Activated CD8-positive, alpha-beta memory T cell treated with anti-CD3 and anti-CD28 coated beads, Interleukin-2, amount 50 U/mL, for 1 hour (primary cell): ENCODE data around the gene TSPEAR.

Experiments
- DNase-seq: peaks from one replicate; pipeline ENCODE4 v3.0.0-alpha.2; 2020; ENCODE audit errors: extremely low read depth

TSPEAR gene

DNA sequence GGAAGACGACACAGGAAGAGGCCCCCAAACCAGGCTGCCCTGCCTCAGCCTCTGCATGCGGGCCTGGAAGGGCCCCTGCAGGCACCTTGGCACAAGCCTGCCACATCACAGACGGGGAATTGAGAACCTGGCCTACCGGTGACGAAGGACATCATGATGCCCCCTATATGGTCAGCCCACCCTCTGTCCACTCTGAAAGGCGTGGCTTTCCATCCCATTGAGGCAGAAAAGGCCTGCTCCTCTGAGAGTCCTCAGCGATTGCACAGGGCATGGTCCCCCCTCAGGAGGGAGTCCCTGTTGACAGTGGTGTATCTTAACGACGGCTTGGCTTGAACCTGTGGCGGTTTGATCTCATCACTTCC is 182.8 kb downstream of the TSPEAR start:
- DNase-seq: no peak

- no peak for DNase-seq
Observed at GRCh38 chr21:44527983-44528633, 183.3 kb downstream of the TSPEAR start.

DNA sequence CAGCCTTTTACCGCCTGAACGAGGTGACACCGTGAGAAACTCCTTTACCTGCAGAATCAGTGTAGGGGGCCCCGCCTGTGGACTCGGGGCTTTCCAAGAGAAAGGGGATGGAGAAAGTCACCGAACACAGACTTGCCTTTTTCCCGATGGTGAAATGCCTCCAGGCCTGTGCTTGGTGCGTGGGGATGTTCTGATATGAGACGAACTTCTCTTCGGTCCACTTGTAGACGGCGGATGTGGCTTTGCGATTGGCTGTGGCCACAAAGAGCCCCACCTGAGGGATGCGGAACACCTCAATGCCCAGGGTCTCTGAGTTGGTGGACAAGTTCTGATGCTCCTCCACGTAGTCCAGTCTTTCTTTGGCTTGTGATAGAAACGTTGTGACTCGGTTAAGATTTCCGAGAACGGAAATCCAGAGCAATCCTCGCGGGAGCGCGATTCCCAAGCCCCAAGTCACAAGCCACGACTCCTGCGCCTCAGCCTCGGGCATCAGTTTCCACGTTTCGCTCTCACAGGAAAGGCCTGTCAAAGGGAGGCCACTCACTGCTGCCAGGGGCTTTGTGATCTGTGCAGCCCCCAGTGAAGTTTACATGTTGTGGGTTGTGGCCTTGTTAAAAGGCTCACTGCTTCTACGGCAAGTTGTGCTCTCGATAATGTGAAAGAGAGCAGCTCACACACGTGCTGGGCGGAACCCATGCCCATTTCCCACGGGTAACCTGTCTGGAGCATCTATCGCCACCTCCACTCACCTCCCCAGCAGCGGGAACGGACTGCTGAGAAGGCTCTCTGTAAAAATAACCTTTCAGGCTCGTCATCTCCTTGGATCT is 184.0 kb downstream of the TSPEAR start:
- DNase-seq: no peak

DNA sequence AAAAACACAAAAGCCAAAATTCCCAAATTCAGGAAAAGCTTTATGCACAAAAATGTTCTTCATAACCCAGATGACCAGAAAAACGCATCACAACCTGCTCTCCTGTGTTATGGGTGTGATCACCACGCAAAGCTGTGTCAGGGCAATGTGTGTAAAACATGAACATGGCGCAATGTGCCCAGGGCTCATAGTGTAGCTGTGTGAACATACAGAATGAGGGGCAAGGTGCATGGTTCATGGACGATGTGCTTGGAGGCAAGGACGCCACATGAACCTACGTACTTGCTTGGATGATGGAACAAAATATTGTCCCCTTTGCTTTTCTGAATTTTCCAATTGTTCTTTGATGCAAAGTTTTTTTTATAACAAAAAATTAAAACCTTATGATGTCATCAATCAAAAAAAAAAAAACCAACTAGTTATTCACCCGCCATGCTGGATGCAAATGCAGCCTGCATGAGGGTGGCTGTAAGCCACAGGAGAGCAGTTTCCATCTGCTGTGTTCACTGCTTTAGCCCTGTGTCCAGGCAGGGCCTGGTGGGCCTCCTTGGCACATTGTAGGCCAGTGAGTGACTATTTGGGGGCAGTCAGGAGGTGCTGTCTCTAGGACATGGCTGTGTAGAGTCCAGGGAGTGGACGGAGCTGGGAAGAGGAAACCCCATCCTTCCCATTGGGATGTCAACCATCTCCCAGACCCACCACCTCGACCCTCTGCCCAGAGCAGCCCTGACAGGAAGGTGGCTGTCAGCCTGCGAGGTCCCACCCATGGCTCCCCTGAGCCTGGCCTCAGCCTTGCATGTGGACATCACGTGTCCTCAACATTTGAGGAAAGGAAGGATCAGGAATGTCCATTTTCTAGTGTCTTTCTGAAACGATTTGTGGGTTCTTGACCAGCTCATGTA is 185.0 kb downstream of the TSPEAR start:
- no peak for DNase-seq

GRCh38 chr21:44525391-44526095 is 185.8 kb downstream of the TSPEAR start:
- DNase-seq: no peak

DNA sequence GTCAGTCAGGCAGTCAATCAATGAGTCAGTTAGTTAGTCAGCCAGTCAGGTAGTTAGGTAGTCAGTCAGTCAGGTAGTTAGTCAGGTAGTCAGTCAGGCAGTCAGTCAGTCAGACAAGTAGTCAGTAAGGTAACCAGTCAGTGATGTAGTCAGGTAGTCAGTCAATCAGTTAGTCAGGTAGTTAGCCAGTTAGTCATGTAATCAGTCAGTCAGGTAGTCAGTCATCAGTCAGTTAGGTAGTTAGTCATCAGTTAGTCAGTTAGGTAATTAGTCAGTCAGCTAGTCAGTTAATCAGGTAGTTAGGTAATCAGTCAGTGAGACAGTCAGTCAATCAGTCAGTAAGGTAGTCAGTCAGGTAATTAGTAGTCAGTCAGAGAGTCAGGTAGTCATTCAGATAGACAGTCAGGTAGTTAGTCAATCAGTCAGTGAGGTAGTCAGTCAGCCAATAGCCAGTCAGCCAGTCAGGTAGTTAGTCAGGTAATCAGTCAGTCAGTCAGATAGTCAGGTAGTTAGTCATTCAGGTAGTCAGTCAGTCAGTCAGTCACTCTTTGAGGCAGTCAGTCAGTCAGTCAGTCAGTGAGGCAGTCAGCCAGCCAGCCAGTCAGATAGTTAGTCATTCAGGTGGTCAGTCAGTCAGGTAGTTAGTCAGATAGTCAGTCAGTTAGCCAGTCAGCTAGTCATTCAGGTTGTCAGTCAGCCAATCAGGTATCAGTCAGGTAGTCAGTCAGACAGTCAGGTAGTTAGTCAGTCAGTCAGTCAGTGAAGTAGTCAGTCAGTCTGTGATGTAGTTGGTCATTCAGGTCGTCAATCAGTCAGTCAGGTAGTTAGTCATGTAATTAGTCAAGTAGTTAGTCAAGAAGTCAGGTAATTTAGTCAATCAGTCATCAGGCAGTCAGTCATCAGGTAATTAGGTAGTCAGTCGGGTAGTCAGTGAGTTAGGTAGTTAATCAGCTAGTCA is 186.7 kb downstream of the TSPEAR start:
- no peak for DNase-seq

DNA sequence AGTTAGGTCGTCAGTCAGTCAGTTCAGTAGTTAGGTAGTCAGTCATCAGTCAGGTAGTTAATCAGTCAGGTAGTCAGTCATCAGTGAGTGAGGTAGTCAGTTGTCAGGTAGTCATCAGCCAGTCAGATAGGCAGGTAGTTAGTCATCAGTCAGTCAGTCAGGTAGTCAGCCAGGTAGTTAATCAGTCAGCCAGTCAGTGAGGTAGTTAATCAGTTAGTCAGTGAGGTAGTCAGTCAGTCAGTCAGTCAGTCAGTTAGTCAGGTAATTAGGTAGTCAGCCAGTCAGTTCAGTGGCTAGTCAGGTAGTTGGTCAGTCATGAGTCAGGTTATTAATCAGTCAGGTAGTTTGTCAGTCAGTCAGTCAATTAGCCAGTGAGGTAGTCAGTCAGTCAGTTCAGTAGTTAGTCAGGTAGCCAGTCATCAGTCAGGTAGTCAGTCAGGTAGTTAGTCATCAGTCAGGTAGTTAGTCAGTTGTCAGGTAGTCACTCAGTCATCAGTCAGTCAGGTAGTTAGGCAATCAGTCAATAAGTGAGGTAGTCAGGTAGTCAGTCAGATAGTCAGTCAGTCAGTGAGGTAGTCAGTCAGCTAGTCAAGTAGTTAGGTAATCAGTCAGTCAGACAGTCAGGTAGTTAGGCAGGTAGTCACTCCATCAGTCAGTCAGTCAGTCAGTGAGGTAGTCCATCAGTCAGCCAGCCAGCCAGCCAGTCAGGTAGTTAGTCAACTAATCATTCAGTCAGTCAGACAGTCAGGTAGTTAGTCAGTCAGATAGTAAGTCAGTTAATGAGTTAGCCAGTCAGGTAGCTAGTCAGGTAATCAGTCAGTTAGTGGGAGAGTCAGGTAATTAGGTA is 187.6 kb downstream of the TSPEAR start:
- DNase-seq: no peak

GRCh38 chr21:44522753-44523204 is 188.6 kb downstream of the TSPEAR start:
- DNase-seq: no peak

- DNase-seq: no peak
Observed at GRCh38 chr21:44521928-44522752, 189.2 kb downstream of the TSPEAR start.

- no peak for DNase-seq
Observed at GRCh38 chr21:44521301-44521927, 190.0 kb downstream of the TSPEAR start.

- no peak for DNase-seq
Observed at GRCh38 chr21:44520326-44521300, 190.8 kb downstream of the TSPEAR start.

- no peak for DNase-seq
Observed at GRCh38 chr21:44519346-44520325, 191.7 kb downstream of the TSPEAR start.

- no peak for DNase-seq
Observed at GRCh38 chr21:44518686-44519085, 192.7 kb downstream of the TSPEAR start.

DNA sequence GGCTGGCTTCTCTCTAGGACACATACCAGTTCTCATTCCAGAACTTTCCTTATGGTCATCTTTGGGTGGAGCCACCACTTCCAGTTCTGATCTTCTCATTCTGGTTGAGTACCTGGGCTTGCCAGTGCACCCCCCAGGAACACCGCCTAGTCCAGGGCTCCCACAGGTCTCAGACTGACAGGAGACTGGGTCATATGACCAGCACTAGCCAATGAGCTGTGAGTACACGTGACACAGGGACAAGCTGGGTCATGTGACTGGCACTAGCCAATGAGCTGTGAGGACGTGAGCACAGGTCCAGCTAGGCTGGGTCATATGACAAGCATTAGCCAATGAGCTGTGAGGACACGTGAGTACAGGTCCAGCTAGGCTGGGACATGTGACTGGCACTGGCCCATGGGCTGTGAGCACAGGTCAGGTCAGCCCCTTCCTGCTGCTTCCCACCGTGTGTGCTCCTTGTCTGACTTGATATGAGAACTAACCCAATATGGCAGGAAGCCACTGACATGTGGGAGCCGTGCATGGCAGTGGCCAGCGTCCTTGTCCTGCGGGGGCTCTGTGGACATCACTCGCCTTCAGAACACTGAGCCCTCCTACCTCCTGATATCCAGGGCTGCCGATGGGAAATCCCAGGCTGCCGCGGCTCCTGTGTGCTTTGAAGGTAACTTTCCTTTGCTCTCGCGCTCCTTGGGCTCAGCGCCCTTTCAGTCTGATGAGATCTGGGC is 194.0 kb downstream of the TSPEAR start:
- no peak for DNase-seq

- DNase-seq: no peak
Observed at GRCh38 chr21:44516828-44517174, 194.6 kb downstream of the TSPEAR start.
